DND-41 (cell line): ENCODE results near the gene ARHGAP26.

Source experiments
- ATAC-seq: fragments of 200-7000 bp; cut with Tn5 transposase; 3 replicates; pipeline ENCODE4 v1.9.1; 2021; ENCODE audit warnings: low read depth; ENCODE audit not compliant: insufficient read depth
- DNase-seq: peaks from one replicate; pipeline ENCODE4 v3.0.0-alpha.2; 2020
- H2AFZ ChIP-seq: 2 replicates; pipeline ENCODE4 v1.6.0; 2012; ENCODE audit warnings: low read depth, low read length
- H3K27ac ChIP-seq: 2 replicates; pipeline ENCODE4 v1.5.1; 2012; ENCODE audit warnings: low read length, inconsistent platforms
- H3K27me3 ChIP-seq: fragments of 200-600 bp; sonication (generic); 2 replicates; pipeline ENCODE4 v1.6.0; 2012; ENCODE audit warnings: low read length, mild to moderate bottlenecking, inconsistent platforms; ENCODE audit not compliant: insufficient read depth, poor library complexity
- H3K36me3 ChIP-seq: 2 replicates; pipeline ENCODE4 v1.5.1; 2012; ENCODE audit warnings: low read length, inconsistent platforms; ENCODE audit not compliant: insufficient read depth
- H3K4me1 ChIP-seq: 2 replicates; pipeline ENCODE4 v1.5.1; 2012; ENCODE audit warnings: mild to moderate bottlenecking, low read length; ENCODE audit not compliant: insufficient read depth
- H3K4me2 ChIP-seq: 2 replicates; pipeline ENCODE4 v1.6.0; 2012; ENCODE audit warnings: mild to moderate bottlenecking, moderate library complexity, low read length, inconsistent platforms; ENCODE audit not compliant: insufficient read depth
- H3K4me3 ChIP-seq, 2 experiments: fragments of 200-600 bp in 1 of 2; shearing (Covaris generic) in 1 of 2; 2 replicates each; pipeline ENCODE4 v1.5.1; 2012 to 2016; ENCODE audit warnings: inconsistent platforms in 2 of 2, low read length in 2 of 2, mild to moderate bottlenecking in 2 of 2, low read depth in 1 of 2, moderate library complexity in 1 of 2
- H3K79me2 ChIP-seq: 2 replicates; pipeline ENCODE4 v1.6.0; 2012; ENCODE audit warnings: low read length, inconsistent platforms; ENCODE audit not compliant: insufficient read depth
- H3K9ac ChIP-seq: 2 replicates; pipeline ENCODE4 v1.6.0; 2012; ENCODE audit warnings: low read depth, mild to moderate bottlenecking, inconsistent platforms, low read length, moderate library complexity
- H3K9me3 ChIP-seq: 2 replicates; pipeline ENCODE4 v1.5.1; 2012; ENCODE audit warnings: low read length, moderate library complexity, mild to moderate bottlenecking, inconsistent platforms; ENCODE audit not compliant: insufficient read depth, severe bottlenecking
- H4K20me1 ChIP-seq: 2 replicates; pipeline ENCODE4 v1.6.0; 2012; ENCODE audit warnings: low read length; ENCODE audit not compliant: insufficient read depth
- CTCF ChIP-seq: IDR thresholded peaks from 2 replicates; pipeline ENCODE4 v1.5.1; 2012; ENCODE audit warnings: borderline replicate concordance, low read length, moderate library complexity, mild to moderate bottlenecking; ENCODE audit not compliant: poor library complexity, severe bottlenecking; ENCODE audit errors: extremely low read depth
- EZH2 ChIP-seq: IDR thresholded peaks from 3 replicates; pipeline ENCODE4 v1.6.1; 2012; ENCODE audit warnings: borderline replicate concordance, low read depth, mild to moderate bottlenecking, moderate library complexity, low read length, inconsistent platforms; ENCODE audit not compliant: severe bottlenecking

The ARHGAP26 gene

GRCh38 chr5:142934051-142934762 lies 164.0 kb downstream of the ARHGAP26 start:
- ATAC-seq = no peak
- TF ChIP-seq CTCF = no peak
- Histone ChIP-seq H4K20me1 (no peaks in the 10 kb centered on the region), H2AFZ (no peak overlapping the region), H3K79me2 (no peaks in the 10 kb centered on the region), H3K4me3 (no peak overlapping the region), H3K4me1 (peaks cover 27% of the 10 kb centered on the region), H3K9ac (no peak overlapping the region), H3K9me3 (no peaks in the 10 kb centered on the region), H3K36me3 (peaks cover 22% of the 10 kb centered on the region), H3K4me2 (no peak overlapping the region), H3K27me3 (no peaks in the 10 kb centered on the region), H3K27ac (peak overlapping the region; percentile 11; the same call in 1 of the 2 replicates)
- no peak for DNase-seq

DNA sequence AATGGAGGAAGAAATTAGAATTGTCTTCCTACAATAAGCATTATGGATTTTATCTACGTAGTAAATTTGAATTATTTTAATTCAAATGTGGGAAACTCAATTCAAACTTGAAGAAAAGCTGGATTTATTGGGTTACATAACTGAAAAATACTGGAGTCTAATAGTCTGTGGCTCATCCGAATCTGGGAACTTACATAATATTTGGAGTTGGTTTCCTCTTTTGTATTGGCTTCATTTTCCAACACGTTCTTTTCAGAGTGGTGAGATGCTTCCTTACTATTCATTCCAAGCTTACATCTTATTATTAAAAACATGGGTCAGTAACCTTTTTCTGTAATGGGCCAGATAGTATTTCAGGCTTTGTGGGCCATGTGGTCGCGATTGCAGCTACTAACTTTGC lies 164.8 kb downstream of the ARHGAP26 start:
- Histone ChIP-seq H3K9me3 (no peaks in the 10 kb centered on the region), H3K4me2 (no peak overlapping the region), H3K4me3 (no peak overlapping the region), H3K79me2 (no peaks in the 10 kb centered on the region), H3K27me3 (no peaks in the 10 kb centered on the region), H3K4me1 (peaks cover 19% of the 10 kb centered on the region), H3K36me3 (peaks cover 22% of the 10 kb centered on the region), H3K9ac (no peak overlapping the region), H2AFZ (no peak overlapping the region), H4K20me1 (no peaks in the 10 kb centered on the region), H3K27ac (no peak overlapping the region)
- DNase-seq (no peak), ATAC-seq (no peak)
- TF ChIP-seq EZH2 (no peak), CTCF (no peak)

DNA sequence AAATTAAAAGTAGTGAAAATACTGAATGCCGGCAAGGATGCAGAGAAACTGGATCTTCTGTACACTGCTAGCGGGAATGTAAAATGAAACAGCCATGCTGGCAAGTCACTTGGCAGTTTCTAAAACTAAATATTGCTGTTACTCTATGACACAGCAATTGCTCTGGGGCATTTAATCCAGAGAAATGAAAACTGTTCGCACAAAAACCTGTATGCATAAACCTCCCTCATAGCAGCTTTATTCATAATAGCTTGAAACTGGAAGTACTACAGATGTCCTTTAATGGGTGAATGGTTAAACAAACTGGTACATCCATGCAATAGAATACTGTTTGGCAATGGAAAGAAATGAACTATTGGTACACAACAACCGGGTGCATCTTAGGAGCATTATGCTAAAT lies 167.2 kb downstream of the ARHGAP26 start:
- ATAC-seq (no peak), DNase-seq (no peak)
- Histone ChIP-seq H3K4me3 (no peak overlapping the region), H3K4me2 (no peak overlapping the region), H3K4me1 (peaks cover 14% of the 10 kb centered on the region), H3K27me3 (no peaks in the 10 kb centered on the region), H3K36me3 (peaks cover 9% of the 10 kb centered on the region), H2AFZ (no peak overlapping the region), H3K9ac (no peak overlapping the region), H4K20me1 (no peaks in the 10 kb centered on the region), H3K79me2 (no peaks in the 10 kb centered on the region), H3K9me3 (no peaks in the 10 kb centered on the region), H3K27ac (no peak overlapping the region)
- TF ChIP-seq CTCF (no peak), EZH2 (no peak)
